ENCODE measurements around the gene PIWIL4.
"Not testable (repeated sequence)": the region's sequence is repeated elsewhere in the genome, so short reads cannot be mapped to it uniquely, and the experiment has no call there.

PIWIL4 gene

GRCh38 chr11:94586546-94586945, 19.4 kb downstream of the PIWIL4 start:
- DNase-seq = no peak

- DNase-seq = no peak
These were observed 19.8 kb downstream of the PIWIL4 start for GRCh38 chr11:94586978-94587377.

DNA sequence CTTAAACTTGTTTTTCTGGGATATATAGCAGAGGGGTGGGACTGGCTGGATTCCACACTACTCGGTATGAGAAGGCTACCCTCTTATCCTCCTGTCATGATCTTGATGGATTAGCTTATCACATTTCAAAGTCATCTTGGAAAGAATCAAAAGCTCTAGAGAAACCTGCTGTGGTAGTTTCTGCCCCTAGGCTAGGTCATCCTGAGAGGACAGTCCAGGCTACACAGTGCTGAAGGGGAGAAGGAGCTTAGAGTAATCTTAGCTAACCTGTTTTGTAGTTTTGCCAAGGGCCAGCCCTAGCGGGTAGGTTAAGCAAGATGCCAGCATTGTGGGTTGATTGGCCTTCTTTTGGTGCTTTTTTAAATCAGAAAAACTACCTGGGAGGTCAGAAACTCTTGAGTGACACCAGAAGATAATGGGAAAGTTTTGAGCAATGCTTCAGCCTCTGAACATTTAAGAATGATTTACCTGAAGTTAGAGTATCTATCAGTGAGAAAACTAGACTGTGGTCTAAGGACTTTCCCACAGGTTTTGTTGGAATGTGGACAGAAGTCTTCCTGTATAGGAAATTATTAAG, 21.3 kb downstream of the PIWIL4 start:
- no peak for DNase-seq

DNA sequence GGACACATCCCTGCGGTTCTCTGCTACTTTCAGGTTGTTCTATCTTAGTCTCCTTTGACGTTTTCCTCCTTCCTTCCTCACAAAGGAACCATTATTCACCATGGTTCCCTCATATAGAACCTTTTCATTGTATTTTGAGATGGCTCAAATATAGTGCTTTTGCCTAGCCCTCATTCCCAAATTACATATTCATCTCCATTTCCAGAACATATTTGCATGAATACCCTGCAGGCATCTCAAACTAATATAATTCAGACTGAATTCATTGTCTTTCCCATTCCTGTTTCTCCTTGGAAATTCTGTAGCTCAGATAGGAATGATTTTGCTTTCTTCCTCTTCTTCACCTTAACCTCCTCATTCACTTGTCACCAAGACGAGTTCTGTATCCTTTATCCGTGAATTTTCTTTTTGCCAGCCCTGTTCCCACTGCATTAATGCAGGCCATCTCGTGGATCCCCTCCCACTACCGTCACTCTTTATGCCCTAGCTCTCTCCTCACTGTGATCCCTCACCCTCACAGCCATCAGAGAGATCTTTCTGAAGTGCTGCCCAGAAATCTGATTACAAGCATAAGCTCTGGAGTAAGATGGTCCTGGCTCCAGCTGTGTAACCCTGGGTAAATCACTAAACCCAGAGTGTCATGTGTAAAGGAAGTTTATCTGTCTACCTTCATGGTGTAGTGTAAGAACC, 23.3 kb downstream of the PIWIL4 start:
- DNase-seq = no peak

DNA sequence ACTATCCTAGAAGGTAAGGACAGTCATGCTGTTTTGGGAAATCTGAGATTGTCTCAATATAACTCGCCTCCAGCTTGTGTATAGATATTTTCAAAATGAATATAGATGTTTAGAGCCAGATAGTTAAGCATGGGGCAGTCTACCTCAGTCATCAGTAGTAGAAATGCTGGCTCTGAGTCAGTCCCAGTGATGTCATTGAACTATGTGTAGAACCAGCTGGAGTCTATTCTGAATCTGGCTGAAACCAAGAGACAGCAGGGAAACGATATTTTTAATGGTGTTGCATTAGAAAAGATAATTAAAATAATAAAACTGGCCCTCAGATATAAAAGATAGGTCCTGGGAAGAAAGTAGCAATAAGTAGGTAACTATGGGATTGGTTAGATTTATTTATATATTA, 25.9 kb downstream of the PIWIL4 start:
- no peak for DNase-seq

GRCh38 chr11:94595076-94595475, 27.9 kb downstream of the PIWIL4 start:
- DNase-seq = no peak

GRCh38 chr11:94597896-94598295, 30.7 kb downstream of the PIWIL4 start:
- DNase-seq = no peak

DNA sequence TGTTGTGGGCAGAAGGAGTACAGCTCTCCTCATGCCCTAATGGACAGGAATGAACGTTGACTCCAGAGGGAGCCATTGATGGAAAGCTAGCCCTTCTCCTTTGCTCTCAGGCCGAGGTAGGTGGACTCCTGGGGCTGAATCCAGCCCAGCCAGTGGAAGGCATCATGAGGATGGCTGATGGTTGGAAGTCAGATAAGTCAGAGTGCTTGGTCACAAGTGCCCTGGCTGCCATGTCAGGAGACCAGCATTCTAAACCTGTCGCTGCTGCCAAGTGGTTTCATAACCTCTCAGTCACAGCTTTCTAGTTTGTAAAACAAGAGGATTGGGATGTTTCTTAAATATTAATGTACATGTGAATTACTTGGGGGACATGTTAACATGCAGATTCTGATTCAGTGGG, 32.3 kb downstream of the PIWIL4 start:
- no peak for DNase-seq

- no peak for DNase-seq
These were observed 35.5 kb downstream of the PIWIL4 start for GRCh38 chr11:94602430-94603372.

DNA sequence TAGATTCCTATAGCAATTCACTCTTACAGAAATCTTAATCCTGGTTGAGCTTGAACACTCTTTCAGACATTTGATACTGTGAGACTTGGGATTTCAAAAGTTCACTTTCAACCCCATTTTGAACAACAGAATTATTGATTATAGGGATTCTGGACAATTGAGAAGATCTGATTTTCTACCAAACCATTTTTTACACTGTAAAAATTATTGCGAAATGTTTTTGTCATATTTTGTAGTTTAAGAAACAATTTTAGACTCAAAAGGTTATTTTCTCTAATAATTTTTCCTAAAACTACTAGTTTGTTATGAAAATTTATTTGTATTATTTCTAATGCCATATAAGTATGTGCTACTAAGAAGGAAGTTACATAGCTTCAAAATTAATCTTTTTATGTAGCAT, 36.4 kb downstream of the PIWIL4 start:
- no peak for DNase-seq

DNA sequence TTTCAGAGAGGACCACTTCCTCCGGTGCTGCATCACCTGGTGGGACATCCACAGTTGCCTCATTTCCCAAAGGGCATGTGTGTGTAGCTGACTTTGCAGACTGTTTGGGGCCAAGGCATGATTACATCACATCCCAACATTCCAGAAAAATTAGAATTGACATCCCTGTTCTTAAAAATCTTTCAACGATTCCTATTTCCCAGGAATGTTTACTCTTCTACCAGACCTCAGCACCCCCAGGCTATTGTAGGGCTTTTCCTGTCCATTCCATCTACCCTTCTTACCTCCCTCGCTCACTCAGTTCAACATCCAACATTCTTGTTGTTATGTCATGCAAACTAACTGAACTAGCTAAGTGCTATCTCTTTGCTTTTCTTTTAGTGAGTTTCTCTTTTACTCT, 37.3 kb downstream of the PIWIL4 start:
- no peak for DNase-seq

GRCh38 chr11:94613120-94613519, 46.0 kb downstream of the PIWIL4 start:
- no peak for DNase-seq

GRCh38 chr11:94623120-94623735, 56.1 kb downstream of the PIWIL4 start:
- peak; percentile 58 for DNase-seq

GRCh38 chr11:94625422-94625821, 58.3 kb downstream of the PIWIL4 start:
- DNase-seq = not testable (repeated sequence)

GRCh38 chr11:94627003-94627560, 59.9 kb downstream of the PIWIL4 start:
- not testable (repeated sequence) for DNase-seq

- DNase-seq = no peak
These were observed 62.6 kb downstream of the PIWIL4 start for GRCh38 chr11:94629741-94630140.

GRCh38 chr11:94630221-94630620, 63.1 kb downstream of the PIWIL4 start:
- peak; percentile 50 for DNase-seq

DNA sequence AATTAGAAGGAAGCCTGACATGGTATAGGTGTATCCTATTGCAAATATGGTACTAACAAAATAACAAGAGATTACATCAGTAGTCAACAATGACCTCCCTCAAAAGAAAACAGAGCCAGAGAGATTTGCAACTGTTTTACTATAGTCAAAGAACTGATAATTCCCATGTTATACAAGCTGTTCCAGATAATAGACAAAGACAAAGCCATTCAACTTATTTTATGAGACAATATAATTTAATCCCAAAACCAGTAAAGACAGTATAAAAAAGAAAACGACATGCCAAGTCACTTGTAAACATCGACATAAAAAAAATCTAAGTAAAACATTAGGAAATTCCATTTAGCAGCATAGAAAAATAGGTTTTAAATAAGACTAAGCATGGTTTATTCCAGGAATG, 65.2 kb downstream of the PIWIL4 start:
- no peak for DNase-seq

DNA sequence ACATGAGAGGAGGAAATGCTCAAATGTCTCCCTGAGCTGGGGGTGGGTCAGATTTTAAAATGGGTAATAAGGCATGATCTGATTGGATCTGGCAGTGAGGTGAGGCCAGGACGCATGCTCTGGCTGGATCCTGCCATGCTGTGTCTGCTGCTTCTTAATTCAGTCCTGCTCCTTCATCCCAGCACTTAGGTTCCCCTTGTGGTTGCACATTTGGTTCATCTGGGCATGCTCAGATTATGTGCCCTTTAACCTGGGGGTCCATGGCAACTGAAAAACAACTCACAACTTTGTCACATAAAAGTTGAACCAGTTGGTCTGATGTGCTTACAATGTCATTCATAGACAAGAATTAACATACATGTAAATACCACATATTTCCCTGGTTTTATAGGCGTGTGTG, 67.9 kb downstream of the PIWIL4 start:
- DNase-seq = no peak

DNA sequence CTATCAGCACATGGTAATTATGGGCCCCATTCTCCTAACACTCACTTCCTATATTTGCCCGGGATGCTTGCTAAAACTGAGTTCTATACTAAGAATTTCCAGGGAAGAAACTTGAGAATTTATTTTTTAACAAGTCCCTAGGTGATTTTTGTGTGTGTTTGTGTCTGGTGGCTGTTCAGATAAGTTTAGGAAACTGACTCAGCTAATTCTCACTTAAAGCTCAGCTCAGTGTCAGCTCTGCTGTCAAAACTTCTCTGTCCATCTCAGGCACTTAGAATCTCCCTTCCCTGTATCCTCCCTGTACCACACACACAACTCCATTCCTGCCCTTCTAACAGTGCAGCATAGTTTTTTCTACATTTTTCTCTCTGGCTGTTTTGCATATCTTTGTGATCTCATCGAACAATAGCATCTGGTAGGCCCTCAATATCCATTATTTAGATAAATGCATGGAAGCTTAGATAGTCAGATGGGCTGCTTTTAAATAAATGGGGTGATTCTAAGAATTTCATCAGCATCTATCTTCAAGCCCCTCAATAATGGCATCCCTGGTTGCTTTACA, 69.3 kb downstream of the PIWIL4 start:
- no peak for DNase-seq

- DNase-seq = no peak
These were observed 71.2 kb downstream of the PIWIL4 start for GRCh38 chr11:94638301-94638901.

GRCh38 chr11:94638902-94639373, 71.8 kb downstream of the PIWIL4 start:
- DNase-seq = no peak
